D721Med (cell line): ENCODE measurements around the gene TRAK1.

Experiments
- DNase-seq: peaks from one replicate; pipeline ENCODE4 v3.0.0; 2011; ENCODE audit warnings: low spot score; ENCODE audit not compliant: insufficient read length
- FAIRE-seq: peaks from 2 replicates; lab custom pipeline; 2011; peaks lifted over from hg19 to GRCh38; lab: Jason Lieb, UNC
- CTCF ChIP-seq: IDR thresholded peaks from 2 replicates; pipeline ENCODE4 v1.5.1; 2012; ENCODE audit warnings: mild to moderate bottlenecking, control low read depth; ENCODE audit not compliant: insufficient read depth; ENCODE audit errors: missing control alignments

Gene TRAK1

GRCh38 chr3:42175386-42176240 is 84.5 kb downstream of the TRAK1 start:
- DNase-seq (no peak), FAIRE-seq (no peak)
- no peak for TF ChIP-seq CTCF

GRCh38 chr3:42176242-42177034 is 85.3 kb downstream of the TRAK1 start:
- no peak for TF ChIP-seq CTCF
- FAIRE-seq, result no peak
- no peak for DNase-seq

DNA sequence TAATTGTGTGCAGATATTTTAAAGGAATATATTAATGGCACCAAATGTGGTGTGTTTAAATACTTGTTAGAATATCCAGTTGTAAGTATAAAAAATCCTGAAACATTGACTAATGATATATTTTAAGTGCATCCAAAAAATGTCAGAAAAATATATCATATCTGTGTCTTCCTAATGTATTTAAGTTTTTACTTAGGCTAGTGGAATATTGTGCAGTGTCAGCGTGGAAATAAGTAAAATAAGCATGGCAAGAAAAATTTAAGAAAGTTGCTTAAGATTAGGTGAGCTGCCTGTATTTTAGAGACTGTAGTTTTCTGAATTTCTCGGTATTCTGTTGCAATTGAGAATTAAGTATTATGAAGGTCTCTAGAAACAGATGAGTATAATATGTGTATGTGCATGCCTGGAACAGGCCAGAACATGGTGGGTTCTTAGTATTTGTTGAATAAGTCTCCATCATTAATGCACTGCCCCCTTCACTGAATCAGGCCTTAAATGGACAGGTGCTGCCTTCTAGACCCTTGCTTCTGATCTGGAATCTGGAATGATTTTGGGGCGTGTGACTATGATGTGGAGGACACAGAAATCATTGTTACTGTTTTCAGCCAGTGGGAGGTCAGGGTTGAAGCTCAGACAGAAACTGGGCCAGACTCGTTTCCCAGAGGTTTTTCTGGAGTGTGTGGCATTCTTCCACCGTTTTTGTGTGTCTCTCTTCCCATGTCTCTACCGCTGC is 86.1 kb downstream of the TRAK1 start:
- FAIRE-seq (no peak), DNase-seq (no peak)
- no peak for TF ChIP-seq CTCF

DNA sequence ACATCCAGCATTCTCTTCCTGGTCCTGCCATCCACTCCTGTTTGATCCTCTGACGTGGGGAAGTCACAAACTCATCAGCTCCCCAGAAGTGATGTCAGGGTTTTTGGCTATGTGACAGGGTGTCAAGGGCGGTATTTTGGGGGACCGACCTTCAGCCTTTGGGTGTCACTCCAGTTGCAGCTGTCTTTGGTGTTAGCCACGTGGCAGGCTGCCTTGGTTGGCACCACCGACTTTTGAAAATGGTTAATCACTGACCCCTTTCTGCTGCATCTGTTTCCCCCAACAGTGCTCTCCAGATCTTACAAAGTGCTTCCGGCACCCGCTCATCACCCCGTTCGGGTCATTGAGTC is 86.6 kb downstream of the TRAK1 start:
- DNase-seq (no peak), FAIRE-seq (no peak)
- no peak for TF ChIP-seq CTCF

- DNase-seq (no peak), FAIRE-seq (no peak)
- TF ChIP-seq CTCF, result no peak
Observed at GRCh38 chr3:42179110-42179725, 88.1 kb downstream of the TRAK1 start.

DNA sequence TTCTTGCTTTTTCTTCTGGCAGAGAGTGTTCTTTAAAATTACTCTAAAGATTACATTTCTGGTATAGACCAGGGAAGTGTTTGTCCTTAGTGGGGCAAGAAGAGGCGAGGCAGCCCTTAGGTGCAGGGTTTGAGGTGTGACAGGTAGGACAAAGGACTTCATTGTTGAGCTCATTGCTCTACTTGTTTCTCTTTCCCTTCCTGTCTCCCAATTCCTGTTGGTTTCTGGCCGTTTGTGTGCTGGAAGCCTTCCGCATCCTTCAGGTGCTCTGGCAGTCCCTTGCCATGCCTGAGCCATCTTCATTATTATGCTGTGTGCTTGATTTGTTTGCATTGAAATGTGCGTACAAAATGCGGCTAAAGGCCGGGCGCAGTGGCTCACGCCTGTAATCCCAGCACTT is 89.7 kb downstream of the TRAK1 start:
- FAIRE-seq (no peak), DNase-seq (no peak)
- no peak for TF ChIP-seq CTCF
